IgD-negative memory B cell (primary cell): Measurements from ENCODE around the gene BRF1. TPM values are rescaled to one million over a fixed set of nuclear protein-coding genes. Genes with fewer than 3 reads are reported as not detected.
A peak's percentile ranks its signal among the peaks of the same experiment; 100 is the strongest.

ENCODE experiments used
- H3K27ac Mint-ChIP-seq, 3 donors: one replicate each; pipeline ENCODE4 v1.8.0; 2020 to 2022; ENCODE audit warnings: mild to moderate bottlenecking in 3 of 3, mixed read lengths in 3 of 3, moderate library complexity in 1 of 3
- H3K27me3 Mint-ChIP-seq: one replicate; pipeline ENCODE4 v1.8.0; 2021; ENCODE audit warnings: mixed read lengths
- H3K36me3 Mint-ChIP-seq: one replicate; pipeline ENCODE4 v1.8.0; 2020; ENCODE audit warnings: mild to moderate bottlenecking, mixed read lengths
- H3K4me1 Mint-ChIP-seq, 3 donors: one replicate each; pipeline ENCODE4 v1.8.0; 2020 to 2022; ENCODE audit warnings: mixed read lengths in 3 of 3, mild to moderate bottlenecking in 1 of 3
- H3K4me3 Mint-ChIP-seq, 4 donors: one replicate each; pipeline ENCODE4 v1.8.0; 2020 to 2022; ENCODE audit warnings: mild to moderate bottlenecking in 4 of 4, mixed read lengths in 4 of 4, moderate library complexity in 3 of 4
- H3K9me3 Mint-ChIP-seq, 3 donors: one replicate each; pipeline ENCODE4 v1.8.0; 2020 to 2021; ENCODE audit warnings: mixed read lengths in 3 of 3, mild to moderate bottlenecking in 1 of 3
- polyA plus RNA-seq: library from polyadenylated mRNA; unstranded; fragments of 300-500 nt; fragmentation: Illumina TruSeq; gene quantifications from one replicate; pipeline ENCODE4 v1.2.3, GENCODE V29; 2021

The BRF1 gene
- polyA plus RNA-seq, 1 donor from 2014 or later: 8.4 TPM

GRCh38 chr14:105206873-105207272 is 93.9 kb downstream of the BRF1 start:
- peaks cover 0 to 3% (median 3%) of the 10 kb centered on the region in 3 donors for H3K4me1 Mint-ChIP-seq
- H3K27ac Mint-ChIP-seq: no peak overlapping the region
- H3K27me3 Mint-ChIP-seq: no peaks in the 10 kb centered on the region
- H3K9me3 Mint-ChIP-seq: no peaks in the 10 kb centered on the region
- peaks cover 3% of the 10 kb centered on the region for H3K36me3 Mint-ChIP-seq
- H3K4me3 Mint-ChIP-seq: peak overlapping the region in 1 of 4 donors; percentile 9

GRCh38 chr14:105205673-105206208 is 95.1 kb downstream of the BRF1 start:
- no peaks in the 10 kb centered on the region for H3K9me3 Mint-ChIP-seq
- no peak overlapping the region for H3K4me3 Mint-ChIP-seq
- H3K27ac Mint-ChIP-seq: no peak overlapping the region
- peaks cover 0 to 6% (median 6%) of the 10 kb centered on the region in 3 donors for H3K4me1 Mint-ChIP-seq
- peaks cover 3% of the 10 kb centered on the region for H3K36me3 Mint-ChIP-seq
- peaks cover 1% of the 10 kb centered on the region for H3K27me3 Mint-ChIP-seq

GRCh38 chr14:105204931-105205672 is 95.7 kb downstream of the BRF1 start:
- Mint-ChIP-seq H3K4me1 (peaks cover 0 to 6% (median 6%) of the 10 kb centered on the region in 3 donors), H3K4me3 (no peak overlapping the region), H3K27ac (no peak overlapping the region), H3K27me3 (peaks cover 6% of the 10 kb centered on the region), H3K9me3 (peaks cover 0 to 2% (median 0%) of the 10 kb centered on the region in 3 donors), H3K36me3 (no peaks in the 10 kb centered on the region)

- no peak overlapping the region for H3K4me3 Mint-ChIP-seq
- peaks cover 0 to 2% (median 0%) of the 10 kb centered on the region in 3 donors for H3K9me3 Mint-ChIP-seq
- H3K27ac Mint-ChIP-seq: peak overlapping the region in 1 of 3 donors; percentile 37
- peaks cover 12% of the 10 kb centered on the region for H3K27me3 Mint-ChIP-seq
- no peaks in the 10 kb centered on the region for H3K36me3 Mint-ChIP-seq
- peaks cover 0 to 6% (median 6%) of the 10 kb centered on the region in 3 donors for H3K4me1 Mint-ChIP-seq
These were observed 96.4 kb downstream of the BRF1 start for GRCh38 chr14:105204206-105204930.

- Mint-ChIP-seq H3K4me3 (no peak overlapping the region), H3K36me3 (peaks cover 2% of the 10 kb centered on the region), H3K27me3 (peaks cover 18% of the 10 kb centered on the region), H3K4me1 (peaks cover 0 to 8% (median 6%) of the 10 kb centered on the region in 3 donors), H3K9me3 (peaks cover 0 to 2% (median 0%) of the 10 kb centered on the region in 3 donors), H3K27ac (peak overlapping the region in 1 of 3 donors; percentile 37)
These were observed 97.1 kb downstream of the BRF1 start for GRCh38 chr14:105203701-105204100.

- H3K36me3 Mint-ChIP-seq: peaks cover 2% of the 10 kb centered on the region
- H3K27ac Mint-ChIP-seq: peak overlapping the region in 1 of 3 donors; percentile 67
These were observed 97.7 kb downstream of the BRF1 start for GRCh38 chr14:105203057-105203531.

GRCh38 chr14:105201925-105202513 is 98.8 kb downstream of the BRF1 start:
- Mint-ChIP-seq H3K9me3 (peaks cover 0 to 2% (median 0%) of the 10 kb centered on the region in 3 donors), H3K27me3 (peaks cover 31% of the 10 kb centered on the region), H3K36me3 (peaks cover 2% of the 10 kb centered on the region), H3K4me3 (peak overlapping the region in 2 of 4 donors; percentile 28 to 72), H3K4me1 (peaks cover 0 to 8% (median 5%) of the 10 kb centered on the region in 3 donors), H3K27ac (no peak overlapping the region)

More at GRCh38 chr14:105203057-105203531, 97.7 kb downstream of the BRF1 start:
- Mint-ChIP-seq H3K4me3 (no peak overlapping the region), H3K9me3 (peaks cover 0 to 2% (median 0%) of the 10 kb centered on the region in 3 donors), H3K27me3 (peaks cover 23% of the 10 kb centered on the region), H3K4me1 (peaks cover 0 to 8% (median 5%) of the 10 kb centered on the region in 3 donors)

GRCh38 chr14:105201156-105201924 is 99.5 kb downstream of the BRF1 start:
- no peak overlapping the region for H3K4me3 Mint-ChIP-seq
- H3K36me3 Mint-ChIP-seq: peaks cover 2% of the 10 kb centered on the region
- H3K9me3 Mint-ChIP-seq: peaks cover 0 to 2% (median 0%) of the 10 kb centered on the region in 3 donors
- H3K27me3 Mint-ChIP-seq: peaks cover 31% of the 10 kb centered on the region
- peaks cover 0 to 8% (median 5%) of the 10 kb centered on the region in 3 donors for H3K4me1 Mint-ChIP-seq
- no peak overlapping the region for H3K27ac Mint-ChIP-seq

GRCh38 chr14:105200641-105201040 is 100.2 kb downstream of the BRF1 start:
- H3K36me3 Mint-ChIP-seq: peaks cover 2% of the 10 kb centered on the region
- peaks cover 36% of the 10 kb centered on the region for H3K27me3 Mint-ChIP-seq
- no peak overlapping the region for H3K27ac Mint-ChIP-seq
- H3K9me3 Mint-ChIP-seq: peaks cover 0 to 2% (median 0%) of the 10 kb centered on the region in 3 donors
- H3K4me3 Mint-ChIP-seq: no peak overlapping the region
- peaks cover 0 to 8% (median 6%) of the 10 kb centered on the region in 3 donors for H3K4me1 Mint-ChIP-seq

GRCh38 chr14:105200074-105200473 is 100.7 kb downstream of the BRF1 start:
- Mint-ChIP-seq H3K4me3 (no peak overlapping the region), H3K4me1 (peaks cover 0 to 8% (median 7%) of the 10 kb centered on the region in 3 donors), H3K9me3 (peaks cover 0 to 2% (median 0%) of the 10 kb centered on the region in 3 donors), H3K27ac (no peak overlapping the region), H3K36me3 (peaks cover 2% of the 10 kb centered on the region), H3K27me3 (peaks cover 40% of the 10 kb centered on the region)

- Mint-ChIP-seq H3K4me1 (peaks cover 0 to 10% (median 9%) of the 10 kb centered on the region in 3 donors), H3K27ac (peak overlapping the region in 1 of 3 donors; percentile 58), H3K27me3 (peaks cover 47% of the 10 kb centered on the region), H3K9me3 (peaks cover 0 to 2% (median 0%) of the 10 kb centered on the region in 3 donors), H3K4me3 (peak overlapping the region in 2 of 4 donors; percentile 35 to 75), H3K36me3 (peaks cover 2% of the 10 kb centered on the region)
These were observed 101.7 kb downstream of the BRF1 start for GRCh38 chr14:105199093-105199492.

GRCh38 chr14:105198588-105198987 is 102.2 kb downstream of the BRF1 start:
- H3K9me3 Mint-ChIP-seq: peaks cover 0 to 2% (median 0%) of the 10 kb centered on the region in 3 donors
- H3K4me3 Mint-ChIP-seq: peak overlapping the region in 1 of 4 donors; percentile 35
- peaks cover 52% of the 10 kb centered on the region for H3K27me3 Mint-ChIP-seq
- peak overlapping the region in 1 of 3 donors; percentile 58 for H3K27ac Mint-ChIP-seq
- H3K4me1 Mint-ChIP-seq: peaks cover 0 to 14% (median 11%) of the 10 kb centered on the region in 3 donors
- peaks cover 2% of the 10 kb centered on the region for H3K36me3 Mint-ChIP-seq

GRCh38 chr14:105197211-105197641 is 103.6 kb downstream of the BRF1 start:
- Mint-ChIP-seq H3K27me3 (peaks cover 55% of the 10 kb centered on the region), H3K4me1 (peaks cover 0 to 15% (median 13%) of the 10 kb centered on the region in 3 donors), H3K27ac (no peak overlapping the region), H3K9me3 (peaks cover 0 to 2% (median 0%) of the 10 kb centered on the region in 3 donors), H3K4me3 (peak overlapping the region in 1 of 4 donors; percentile 68), H3K36me3 (peaks cover 2% of the 10 kb centered on the region)
